ENCODE results near the gene IQCM.

- no peak for TF ChIP-seq ZNF274 (IDR thresholded peaks at IDR 0.05; ENCODE audit: low read depth, low read length)
- TF ChIP-seq YY1 (IDR thresholded peaks at IDR 0.05; ENCODE audit: insufficient read depth, insufficient read length), result no peak
- TF ChIP-seq SUZ12 (IDR thresholded peaks at IDR 0.05; ENCODE audit: extremely low read depth, insufficient read depth, insufficient read length), result no peak
Measured at GRCh38 chr4:149343614-149344013, 472.0 kb downstream of the IQCM start.

All from NT2/D1 (cell line).